ENCODE data around the gene LNPEP. TPM values are rescaled to one million over a fixed set of nuclear protein-coding genes. Genes with fewer than 3 reads are reported as not detected.

LNPEP gene
- total and polyA plus RNA-seq, 2 of the 13 experiments (the other 11 are each of a cell fraction or from before 2014, with no cell fraction given) = 8.0 to 16.9 TPM

- no peaks in the 10 kb centered on the region for H3K79me2 ChIP-seq (ENCODE audit: insufficient read depth, low read length)
- no peak overlapping the region for H3K9ac ChIP-seq (ENCODE audit: insufficient read depth, low read depth, low read length)
- no peak overlapping the region for H2AFZ ChIP-seq (ENCODE audit: low read length)
- DNase-seq (ENCODE audit: low spot score) = peak; percentile 20
- BruUV-seq (replicated peaks) = no TSS peak
- H3K4me1 ChIP-seq (ENCODE audit: insufficient read depth, low read length) = no peaks in the 10 kb centered on the region
- 91% methylated on average over 6 of the region's 6 CpGs for WGBS (ENCODE audit: low lambda C conversion rate)
- FAIRE-seq = no peak
- POLR2A ChIA-PET = no interaction called here
- no peak overlapping the region for H3K27ac ChIP-seq (ENCODE audit: extremely low read length, insufficient read depth, low read length)
- H3K4me3 ChIP-seq (replicated peaks in 1 of 3; ENCODE audit: insufficient read depth in 1 of 3, low read depth in 2 of 3, low read length in 3 of 3) = no peak overlapping the region
- CTCF ChIA-PET (ENCODE audit: low intra/inter-chr PET ratio, low total read pairs) = interaction anchor here (1.0 kb wide), 1 partner anchor 149 kb away, joined by 3 read pairs; no protein-coding TSS in a partner anchor
- H3K27me3 ChIP-seq (ENCODE audit: control insufficient read depth in 1 of 2, insufficient read depth in 2 of 2, low read length in 2 of 2) = no peaks in the 10 kb centered on the region
- no peak for TF ChIP-seq GMEB1 (CRISPR knock-in tag; IDR thresholded peaks at IDR 0.05; ENCODE audit: borderline replicate concordance)
- no peak for TF ChIP-seq ZNF331 (CRISPR knock-in tag; IDR thresholded peaks at IDR 0.05)
- no peak for TF ChIP-seq TAF15 (IDR thresholded peaks at IDR 0.05; ENCODE audit: low read depth, low read length, poor library complexity, severe bottlenecking)
- TF ChIP-seq ZBTB26 (CRISPR knock-in tag; IDR thresholded peaks at IDR 0.05; ENCODE audit: borderline replicate concordance) = no peak
- TF ChIP-seq ZBTB33 (CRISPR knock-in tag; IDR thresholded peaks at IDR 0.05) = peak; percentile 98
- no peak for TF ChIP-seq KLF15 (CRISPR knock-in tag; IDR thresholded peaks at IDR 0.05; ENCODE audit: borderline replicate concordance)
- TF ChIP-seq TEF (CRISPR knock-in tag; IDR thresholded peaks at IDR 0.05) = no peak
- no peak for TF ChIP-seq GPBP1L1 (CRISPR knock-in tag; IDR thresholded peaks at IDR 0.05)
- TF ChIP-seq PTBP1 (IDR thresholded peaks at IDR 0.05; ENCODE audit: low read depth, low read length, poor library complexity, severe bottlenecking) = no peak
- TF ChIP-seq CTCF (CRISPR knock-in tag; IDR thresholded peaks at IDR 0.05) = peak; percentile 26; the same call in 1 of the 2 replicates
- TF ChIP-seq RARA (CRISPR knock-in tag; IDR thresholded peaks at IDR 0.05) = no peak
- peak; percentile 77 for ATAC-seq
- no peak overlapping the region for H3K4me2 ChIP-seq (ENCODE audit: low read depth, low read length)
- H4K20me1 ChIP-seq (ENCODE audit: insufficient read depth, low read length) = no peaks in the 10 kb centered on the region
- no peaks in the 10 kb centered on the region for H3K9me3 ChIP-seq (ENCODE audit: low read length)
- peaks cover 0 to 12% of the 10 kb centered on the region in 2 experiments; a peak in 1 of 5 replicates for H3K36me3 ChIP-seq (replicated peaks in 1 of 2; ENCODE audit: control insufficient read depth in 1 of 2, insufficient read depth in 2 of 2, low read length in 2 of 2)
- intact Hi-C loops (cut with micrococcal nuclease; ENCODE audit: unreplicated experiment) (loop anchor here (2.0 kb wide), 1 partner anchor 33 kb away; no protein-coding TSS in a partner anchor), in situ Hi-C loops (cut with HindIII; ENCODE audit: extremely low pct_ligation_motif_present, low pct_unique_long_range_greater_than_20kb) (no loop called here)
Measured at GRCh38 chr5:96901384-96901783, 34.5 kb upstream of the LNPEP start.

Data from HepG2 (cell line).